Tibial nerve (tissue), 4 donors: Measurements from ENCODE around the gene SH3GL3.

ENCODE experiments used
- EP300 ChIP-seq, 2 donors: sonication (generic); formaldehyde crosslinking; IDR thresholded peaks; one replicate each; pipeline ENCODE4 v1.6.1; 2017; ENCODE audit warnings: antibody characterized with exemption in 2 of 2, mild to moderate bottlenecking in 1 of 2
- POLR2A ChIP-seq, 2 donors: fragments of 450-650 bp; IDR thresholded peaks; one replicate each; pipeline ENCODE4 v1.6.1; 2017; ENCODE audit warnings: antibody characterized with exemption in 2 of 2, mild to moderate bottlenecking in 2 of 2, moderate library complexity in 2 of 2
- TF ChIP-seq, protein P1 (sequence below), 5 experiments: fragments of 200-600 bp in 3 of 5; fragments of 450-650 bp in 2 of 5; sonication (generic) in 3 of 5; IDR thresholded peaks; one replicate each; pipeline ENCODE4 v1.5.1; 2016 to 2019; ENCODE audit warnings: antibody characterized with exemption in 5 of 5, mild to moderate bottlenecking in 3 of 5, moderate library complexity in 2 of 5

- TF ChIP-seq, protein P1, sequence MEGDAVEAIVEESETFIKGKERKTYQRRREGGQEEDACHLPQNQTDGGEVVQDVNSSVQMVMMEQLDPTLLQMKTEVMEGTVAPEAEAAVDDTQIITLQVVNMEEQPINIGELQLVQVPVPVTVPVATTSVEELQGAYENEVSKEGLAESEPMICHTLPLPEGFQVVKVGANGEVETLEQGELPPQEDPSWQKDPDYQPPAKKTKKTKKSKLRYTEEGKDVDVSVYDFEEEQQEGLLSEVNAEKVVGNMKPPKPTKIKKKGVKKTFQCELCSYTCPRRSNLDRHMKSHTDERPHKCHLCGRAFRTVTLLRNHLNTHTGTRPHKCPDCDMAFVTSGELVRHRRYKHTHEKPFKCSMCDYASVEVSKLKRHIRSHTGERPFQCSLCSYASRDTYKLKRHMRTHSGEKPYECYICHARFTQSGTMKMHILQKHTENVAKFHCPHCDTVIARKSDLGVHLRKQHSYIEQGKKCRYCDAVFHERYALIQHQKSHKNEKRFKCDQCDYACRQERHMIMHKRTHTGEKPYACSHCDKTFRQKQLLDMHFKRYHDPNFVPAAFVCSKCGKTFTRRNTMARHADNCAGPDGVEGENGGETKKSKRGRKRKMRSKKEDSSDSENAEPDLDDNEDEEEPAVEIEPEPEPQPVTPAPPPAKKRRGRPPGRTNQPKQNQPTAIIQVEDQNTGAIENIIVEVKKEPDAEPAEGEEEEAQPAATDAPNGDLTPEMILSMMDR (IDR thresholded peaks at IDR 0.05): no peak
- TF ChIP-seq EP300 (IDR thresholded peaks at IDR 0.05) (no peak), POLR2A (IDR thresholded peaks at IDR 0.05) (no peak)
These were observed 148.1 kb downstream of the SH3GL3 start for GRCh38 chr15:83595191-83595590.
